Lung (tissue), 12 donors: ENCODE results near the gene LACC1. TPM values are rescaled to one million over a fixed set of nuclear protein-coding genes. Genes with fewer than 3 reads are reported as not detected.

Experiments used
- ATAC-seq: fragments of 200-7000 bp; cut with Tn5 transposase; one replicate; pipeline ENCODE4 v1.9.1; 2020; ENCODE audit warnings: moderate number of reproducible peaks; ENCODE audit not compliant: insufficient read depth, low FRiP score
- DNase-seq, 3 donors: peaks; one replicate each; pipeline ENCODE4 v3.0.0-alpha.2; 2013 to 2017
- H3K27ac ChIP-seq, 2 donors: one replicate each; pipeline ENCODE4 v1.5.1; 2013; ENCODE audit warnings: mild to moderate bottlenecking in 2 of 2, moderate library complexity in 2 of 2, control low read depth in 1 of 2, inconsistent platforms in 1 of 2, low read depth in 1 of 2, low read length in 1 of 2
- H3K27me3 ChIP-seq, 3 donors: one replicate each; pipeline ENCODE4 v1.5.1; 2013; ENCODE audit warnings: low read length in 2 of 3; ENCODE audit not compliant: control insufficient read depth in 3 of 3, insufficient read depth in 3 of 3
- H3K36me3 ChIP-seq, 4 donors: one replicate each; pipeline ENCODE4 v1.5.1; 2013; ENCODE audit warnings: low read length in 4 of 4, mild to moderate bottlenecking in 1 of 4, moderate library complexity in 1 of 4; ENCODE audit not compliant: control insufficient read depth in 4 of 4, insufficient read depth in 4 of 4
- H3K4me1 ChIP-seq, 5 donors: one replicate each; pipeline ENCODE4 v1.5.1; 2013; ENCODE audit warnings: low read length in 5 of 5, mild to moderate bottlenecking in 2 of 5, moderate library complexity in 1 of 5; ENCODE audit not compliant: control insufficient read depth in 5 of 5, insufficient read depth in 5 of 5
- H3K4me3 ChIP-seq: one replicate; pipeline ENCODE4 v1.5.1; 2013; ENCODE audit warnings: mild to moderate bottlenecking, control low read depth, moderate library complexity
- H3K9ac ChIP-seq, 2 donors: one replicate each; pipeline ENCODE4 v1.5.1; 2013; ENCODE audit warnings: low read length in 2 of 2, control low read depth in 1 of 2; ENCODE audit not compliant: insufficient read depth in 1 of 2
- H3K9me3 ChIP-seq, 4 donors: one replicate each; pipeline ENCODE4 v1.5.1; 2013; ENCODE audit warnings: low read length in 3 of 4, mild to moderate bottlenecking in 1 of 4, moderate library complexity in 1 of 4; ENCODE audit not compliant: control insufficient read depth in 4 of 4, insufficient read depth in 3 of 4
- CTCF ChIP-seq: IDR thresholded peaks from 2 replicates; pipeline ENCODE4 v1.5.1; 2012; ENCODE audit warnings: mild to moderate bottlenecking; ENCODE audit errors: control extremely low read depth, extremely low read depth
- WGBS, 2 donors: extraction: QIAGEN DNeasy Blood & Tissue Kit; methylation state at CpG; one replicate each; pipeline ENCODE4 v1.1.7; 2013; 5-methylcytosine and 5-hydroxymethylcytosine counted together
- polyA plus RNA-seq, 2 donors: library from polyadenylated mRNA; stranded (reverse); fragments of 200-250 nt; gene quantifications; one replicate each; pipeline ENCODE4 v1.2.1, GENCODE V29; 2013
- total RNA-seq, 2 donors: library from RNA; depleted of rRNA in 1 of 2; stranded (reverse); fragments of >200 nt in 1 of 2; gene quantifications; one replicate each; pipeline ENCODE4 v1.2.1, GENCODE V29; 2014 to 2021
- donor health status: control.
- donor health status: control.
- donor health status: Bipolar disorder and iron deficiency.
- donor health status: healthy.
- donor health status: DM: yes; HTN: yes; CAD: no.

LACC1 gene
- total and polyA plus RNA-seq, 4 donors, result 4.9 to 11.0 (median 7.2) TPM

GRCh38 chr13:43895940-43896339, 16.2 kb downstream of the LACC1 start:
- Histone ChIP-seq H3K4me3 (no peak overlapping the region), H3K36me3 (no peaks in the 10 kb centered on the region), H3K9me3 (no peaks in the 10 kb centered on the region), H3K27me3 (no peaks in the 10 kb centered on the region), H3K27ac (no peak overlapping the region), H3K4me1 (no peaks in the 10 kb centered on the region), H3K9ac (no peak overlapping the region)
- no peak for TF ChIP-seq CTCF
- peak in 1 of 3 donors; percentile 14 for DNase-seq
- 70 to 72% methylated on average over 2 of the region's 2 CpGs for WGBS, 2 donors
- ATAC-seq, result no peak

DNA sequence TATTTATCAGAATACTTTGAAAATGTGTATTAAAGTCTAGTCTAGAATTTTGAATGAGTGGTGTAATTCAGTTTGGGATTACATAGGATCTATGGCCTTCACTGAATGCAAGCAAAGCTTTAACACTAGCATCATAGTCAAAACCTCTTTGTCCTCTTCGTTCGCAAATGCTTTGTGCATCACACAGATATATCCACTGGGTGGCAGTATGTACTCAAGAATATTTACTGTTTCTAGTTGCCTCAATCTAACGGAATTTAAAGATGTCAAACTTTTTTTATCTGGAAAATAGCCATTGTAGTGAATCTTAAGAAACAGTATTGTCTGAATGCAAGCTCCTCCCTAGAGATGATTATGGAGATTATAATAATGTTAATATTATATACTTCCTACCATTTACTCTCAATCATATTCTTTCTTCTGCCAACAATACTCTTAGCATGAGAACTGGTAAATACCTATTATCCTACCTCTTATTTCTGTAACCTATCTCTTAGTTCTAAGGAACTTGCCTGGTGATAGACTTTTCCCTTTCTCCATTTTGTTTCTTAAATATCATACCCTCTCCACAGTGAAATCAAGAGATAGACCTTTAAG, 25.8 kb downstream of the LACC1 start:
- no peak overlapping the region for H3K9ac ChIP-seq
- no peak overlapping the region for H3K27ac ChIP-seq
- H3K27me3 ChIP-seq, result no peaks in the 10 kb centered on the region
- DNase-seq (peak; percentile 62 to 87 (median 86)), ATAC-seq (peak; percentile 75)
- peak; percentile 81 for TF ChIP-seq CTCF
- no peaks in the 10 kb centered on the region for H3K9me3 ChIP-seq
- H3K36me3 ChIP-seq, result no peaks in the 10 kb centered on the region
- WGBS, 2 donors, result 1% methylated on average over 3 of the region's 3 CpGs
- H3K4me1 ChIP-seq, result peaks cover 0 to 6% (median 0%) of the 10 kb centered on the region in 5 donors
- no peak overlapping the region for H3K4me3 ChIP-seq

DNA sequence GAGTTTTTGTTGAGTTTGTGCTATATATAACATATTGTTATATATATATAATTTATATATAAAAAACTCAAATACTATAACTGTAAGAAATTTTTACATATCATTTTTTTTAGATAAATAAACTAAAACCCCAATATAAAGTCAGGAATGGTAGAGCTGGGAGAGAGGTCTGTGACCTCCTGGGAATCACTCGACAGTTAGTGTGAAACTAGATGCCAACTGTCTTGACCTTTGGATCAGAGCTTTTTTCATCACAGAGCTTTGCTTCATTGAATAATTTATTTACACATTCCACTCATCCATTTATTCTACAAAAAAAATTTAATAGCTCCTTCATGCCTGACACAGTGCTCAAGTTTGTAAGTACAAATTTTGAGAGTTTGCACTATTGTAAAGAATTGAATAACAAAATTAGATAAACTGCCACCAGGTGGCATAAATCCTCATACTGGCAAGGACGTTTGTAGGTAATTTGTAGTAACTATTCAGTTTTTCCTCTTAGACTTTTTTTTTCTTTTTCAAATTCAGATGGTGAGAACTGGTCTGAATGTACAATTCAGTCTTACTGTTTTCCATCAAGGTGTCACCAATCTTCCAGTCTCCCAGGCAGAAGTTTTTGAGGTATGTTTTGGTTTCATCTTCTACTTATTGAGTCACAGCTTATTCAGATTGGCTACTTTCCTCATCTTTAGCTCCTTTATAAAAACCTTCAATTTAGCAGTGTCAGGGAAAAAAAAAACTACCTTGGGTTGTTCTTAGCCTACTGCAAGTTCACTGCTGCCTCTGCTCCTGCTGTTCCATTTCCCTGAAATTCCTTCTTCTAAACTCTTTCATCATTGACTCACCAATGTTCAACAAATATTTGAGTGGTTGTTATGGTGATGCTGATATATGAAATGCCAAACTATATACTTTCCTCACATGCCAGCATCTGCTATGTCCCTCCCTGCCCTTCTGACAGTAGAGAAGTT, 28.7 kb downstream of the LACC1 start:
- 41 to 47% methylated on average over 2 of the region's 2 CpGs for WGBS, 2 donors
- TF ChIP-seq CTCF, result peak; percentile 9
- peak; percentile 13 to 79 (median 71) for DNase-seq
- Histone ChIP-seq H3K36me3 (no peaks in the 10 kb centered on the region), H3K9ac (no peak overlapping the region), H3K9me3 (no peaks in the 10 kb centered on the region), H3K27me3 (no peaks in the 10 kb centered on the region), H3K27ac (peak overlapping the region in 1 of 2 donors; percentile 66), H3K4me1 (peaks cover 0 to 13% (median 0%) of the 10 kb centered on the region in 5 donors), H3K4me3 (no peak overlapping the region)
- peak; percentile 27 for ATAC-seq
